ENCODE results near the gene VPS11.

VPS11 gene

DNA sequence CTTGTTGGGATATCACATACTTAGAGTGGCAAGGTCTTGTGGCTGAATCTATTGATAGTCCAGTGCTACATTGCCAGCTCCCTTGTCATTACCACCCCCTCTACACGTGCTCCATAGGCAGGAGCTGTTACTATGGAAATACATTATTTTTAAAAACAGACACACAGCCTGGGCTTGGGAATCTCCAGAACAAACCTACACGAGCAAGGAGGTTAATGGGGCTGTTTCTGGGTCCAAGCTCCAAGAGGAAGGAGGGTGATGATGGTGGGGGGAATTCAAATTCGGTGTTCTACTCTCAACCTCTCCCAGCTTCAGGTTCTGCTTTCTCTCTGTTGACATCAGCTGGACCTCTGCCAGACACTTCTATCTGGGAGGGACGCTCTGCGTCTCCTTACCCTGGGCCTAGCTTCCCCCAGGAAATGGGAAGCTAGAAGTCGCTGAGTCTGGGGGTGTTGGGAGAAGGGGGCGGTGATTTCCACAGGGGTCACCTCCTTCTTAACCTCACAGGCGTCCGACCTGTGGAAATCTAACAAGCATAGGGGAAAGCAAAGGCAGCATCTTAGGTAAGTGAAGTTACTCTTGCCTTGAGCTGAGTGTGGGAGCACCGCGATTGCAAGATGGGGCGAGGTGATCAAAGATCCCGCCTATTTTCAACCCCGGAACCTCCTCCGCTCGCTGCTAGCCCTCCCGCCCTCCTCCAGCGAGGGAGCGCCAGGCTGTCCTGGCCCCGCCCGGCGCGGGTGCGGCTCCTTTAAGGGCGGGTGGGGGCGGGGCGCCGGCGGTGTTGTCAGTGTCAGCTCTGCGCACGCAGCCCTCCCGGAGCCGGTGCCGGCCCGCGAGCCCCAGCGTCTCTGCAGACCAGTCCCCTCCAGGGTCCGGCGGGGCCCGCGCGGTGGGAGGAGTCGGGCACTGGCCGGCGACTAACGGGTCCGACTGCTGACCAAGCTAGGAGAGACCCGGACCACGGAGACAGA lies 39.2 kb downstream of the VPS11 start, which contains the start of gene C2CD2L:
Gene C2CD2L (plus strand): TSS at position 781 of the 974 bp plus-strand sequence. CDS start 398 bp downstream, outside the sequence.
- peak; percentile 82 for DNase-seq

DNA sequence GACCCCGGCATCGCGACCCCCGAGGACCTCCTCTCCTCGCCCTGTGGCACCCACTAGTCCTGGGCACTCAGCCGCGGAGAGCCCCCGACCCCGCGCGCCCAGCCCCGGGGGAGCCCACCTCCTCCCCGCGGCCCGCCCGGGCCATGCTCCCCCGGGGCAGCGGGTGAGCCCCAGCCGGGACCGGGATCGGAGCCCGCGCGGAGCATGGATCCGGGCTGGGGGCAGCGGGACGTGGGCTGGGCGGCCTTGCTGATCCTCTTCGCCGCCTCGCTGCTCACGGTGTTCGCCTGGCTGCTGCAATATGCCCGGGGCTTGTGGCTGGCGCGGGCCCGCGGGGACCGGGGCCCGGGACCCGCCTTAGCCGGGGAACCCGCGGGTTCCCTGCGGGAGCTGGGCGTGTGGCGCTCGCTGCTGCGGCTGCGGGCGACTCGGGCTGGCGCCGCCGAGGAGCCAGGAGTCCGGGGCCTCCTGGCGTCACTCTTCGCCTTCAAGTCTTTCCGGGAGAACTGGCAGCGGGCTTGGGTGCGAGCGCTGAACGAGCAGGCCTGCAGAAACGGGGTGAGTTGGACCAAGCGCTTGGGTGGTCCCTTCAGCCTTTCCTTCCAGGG lies 40.0 kb downstream of the VPS11 start:
- no peak for DNase-seq

GRCh38 chr11:119108146-119108856 lies 40.7 kb downstream of the VPS11 start:
- DNase-seq = no peak

DNA sequence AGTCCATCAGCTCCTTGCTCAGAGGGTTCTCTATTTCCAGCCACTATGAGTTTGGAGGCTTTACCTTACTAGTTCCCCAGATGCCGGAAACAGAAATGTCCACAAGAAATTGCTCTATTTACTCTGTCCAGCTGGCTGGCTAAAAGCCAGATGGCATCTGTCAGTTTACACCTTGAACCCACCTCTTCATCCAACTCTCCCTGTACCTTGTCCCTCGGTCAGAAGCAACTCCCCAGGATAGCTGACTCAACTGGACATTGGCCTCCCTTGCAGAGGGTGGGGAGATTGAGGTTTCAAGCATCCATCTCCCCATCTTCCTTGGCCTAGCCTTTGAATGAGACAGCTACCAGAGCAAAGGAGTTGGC lies 41.2 kb downstream of the VPS11 start:
- DNase-seq = no peak

DNA sequence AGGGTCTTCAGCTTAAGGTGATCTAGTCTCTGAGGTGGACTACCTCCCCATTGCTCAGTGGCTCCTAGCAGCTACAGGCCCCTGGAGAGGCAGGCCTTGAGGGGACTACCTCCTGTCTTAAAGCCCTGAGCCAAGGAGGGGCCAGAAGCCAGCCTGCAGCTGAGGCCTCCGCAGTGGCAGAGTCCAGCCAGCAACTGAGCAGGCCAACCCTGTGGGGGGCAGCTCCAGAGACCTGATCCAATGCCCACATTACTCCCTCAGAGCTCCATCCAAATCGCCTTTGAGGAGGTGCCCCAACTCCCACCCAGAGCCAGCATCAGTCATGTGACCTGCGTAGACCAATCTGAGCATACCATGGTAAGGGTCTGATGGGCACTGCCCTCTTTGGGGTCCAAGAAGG lies 42.2 kb downstream of the VPS11 start:
- no peak for DNase-seq

- no peak for DNase-seq
Measured at GRCh38 chr11:119110439-119110838, 42.8 kb downstream of the VPS11 start.

GRCh38 chr11:119111361-119111925 lies 43.8 kb downstream of the VPS11 start:
- DNase-seq = no peak

- DNase-seq = no peak
Measured at GRCh38 chr11:119112314-119113020, 44.8 kb downstream of the VPS11 start.

DNA sequence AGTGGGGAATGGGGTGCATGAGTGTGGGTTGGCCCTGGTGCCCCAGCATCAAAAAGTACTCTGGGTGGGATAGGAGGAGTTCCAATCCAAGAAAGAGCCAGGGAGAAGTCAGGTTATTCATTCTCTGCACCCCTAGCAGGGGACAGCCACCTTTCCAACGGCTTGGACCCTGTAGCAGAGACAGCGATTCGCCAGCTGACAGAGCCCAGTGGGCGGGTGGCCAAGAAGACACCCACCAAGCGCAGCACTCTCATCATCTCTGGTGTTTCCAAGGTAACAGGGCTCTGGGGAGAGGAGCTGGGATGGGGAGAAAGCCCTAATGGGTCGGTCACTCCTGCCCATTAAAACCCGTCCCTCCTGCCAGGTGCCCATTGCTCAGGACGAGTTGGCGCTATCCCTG lies 46.1 kb downstream of the VPS11 start:
- no peak for DNase-seq

DNA sequence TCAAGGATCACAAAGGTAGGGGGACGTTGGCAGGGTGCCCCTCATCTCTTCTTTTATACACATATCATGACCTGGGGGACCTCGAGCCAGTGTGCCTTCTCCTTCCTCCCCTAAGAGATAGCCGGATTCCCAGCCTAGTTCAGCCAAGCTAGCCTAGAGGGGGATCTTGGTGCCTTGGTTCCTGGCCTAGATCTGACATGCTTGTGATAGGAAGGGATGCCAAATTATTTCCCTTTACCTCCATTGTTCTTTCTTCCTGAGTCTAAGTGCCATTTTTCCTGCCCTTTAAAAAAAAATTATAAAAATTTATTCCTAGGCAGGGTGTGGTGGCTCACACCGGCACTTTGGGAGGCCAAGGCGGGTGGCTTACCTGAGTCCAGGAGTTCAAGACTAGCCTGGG lies 46.7 kb downstream of the VPS11 start:
- DNase-seq = no peak

- no peak for DNase-seq
Measured at GRCh38 chr11:119115484-119116234, 48.0 kb downstream of the VPS11 start.

DNA sequence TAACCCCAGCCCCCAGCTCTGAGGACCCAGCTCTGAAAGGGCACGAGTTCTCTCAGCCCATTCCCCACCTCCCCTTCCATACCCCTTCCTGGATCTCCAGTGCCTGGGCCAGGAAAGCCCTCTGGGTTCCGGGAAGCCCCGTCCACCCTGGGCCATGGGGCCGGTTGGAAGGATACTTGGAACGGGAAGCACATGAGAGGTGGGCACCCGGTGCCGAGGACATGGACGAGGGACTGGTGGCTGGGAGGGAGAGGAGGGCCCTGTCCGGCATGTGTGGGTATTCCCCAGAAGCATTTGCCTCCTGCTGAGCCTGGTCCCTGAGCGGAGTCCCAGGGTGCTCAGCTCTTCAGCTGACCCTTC lies 48.6 kb downstream of the VPS11 start:
- DNase-seq = no peak

DNA sequence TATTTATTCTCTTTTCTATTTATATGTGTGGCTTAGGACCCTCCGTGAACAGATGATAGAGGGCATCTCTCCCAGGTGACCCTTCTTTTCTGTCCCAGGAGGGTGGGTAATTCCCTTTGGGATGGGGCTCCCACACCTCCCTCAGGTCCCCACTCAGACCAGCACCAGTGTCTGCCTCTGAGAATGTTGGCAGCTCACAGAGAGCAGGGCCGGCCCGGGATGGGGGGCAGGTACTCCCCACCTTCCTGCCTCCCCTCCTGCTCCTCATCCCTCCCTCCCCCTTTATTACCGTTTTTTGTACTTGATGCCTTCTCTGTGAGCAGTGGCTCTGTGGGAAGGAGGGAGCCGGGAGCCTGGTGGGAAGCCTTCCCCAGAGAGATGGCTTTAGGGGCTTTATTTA lies 49.0 kb downstream of the VPS11 start:
- no peak for DNase-seq

DNA sequence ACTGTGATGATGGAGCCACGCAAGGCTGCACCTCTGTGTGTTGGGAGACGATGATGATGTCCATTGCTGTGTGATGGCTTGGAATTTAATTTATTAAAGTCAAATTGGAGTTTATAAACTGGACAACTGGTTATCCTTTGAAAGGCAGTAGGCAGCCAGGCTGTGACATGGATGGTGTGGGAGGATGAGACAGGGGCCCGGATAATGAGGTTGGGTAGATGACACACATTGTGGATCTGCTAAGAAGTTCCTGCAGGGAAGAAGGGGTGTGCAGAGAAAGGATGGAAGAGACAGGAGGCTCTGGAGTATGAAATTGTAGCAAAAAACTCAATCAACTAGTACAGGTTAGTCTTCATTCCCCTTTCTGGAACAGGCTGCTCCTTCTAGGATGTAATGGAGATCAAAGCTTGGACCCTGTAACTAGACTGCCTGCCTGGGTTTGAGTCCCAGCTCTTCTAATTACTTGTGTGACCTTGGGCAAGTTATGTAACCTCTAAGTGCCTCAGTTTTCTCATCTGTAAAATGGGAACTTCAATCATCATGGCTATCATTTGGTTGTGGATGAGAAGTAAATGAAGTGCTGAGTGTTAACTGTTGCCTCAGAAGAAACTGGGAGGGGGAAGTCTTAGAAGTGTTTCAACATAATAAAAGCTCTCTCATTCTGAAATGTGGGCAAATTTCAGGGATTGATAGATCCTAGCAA lies 49.5 kb downstream of the VPS11 start:
- no peak for DNase-seq

GRCh38 chr11:119118227-119118626 lies 50.6 kb downstream of the VPS11 start:
- DNase-seq = no peak

- no peak for DNase-seq
Measured at GRCh38 chr11:119118946-119119345, 51.3 kb downstream of the VPS11 start.

DNA sequence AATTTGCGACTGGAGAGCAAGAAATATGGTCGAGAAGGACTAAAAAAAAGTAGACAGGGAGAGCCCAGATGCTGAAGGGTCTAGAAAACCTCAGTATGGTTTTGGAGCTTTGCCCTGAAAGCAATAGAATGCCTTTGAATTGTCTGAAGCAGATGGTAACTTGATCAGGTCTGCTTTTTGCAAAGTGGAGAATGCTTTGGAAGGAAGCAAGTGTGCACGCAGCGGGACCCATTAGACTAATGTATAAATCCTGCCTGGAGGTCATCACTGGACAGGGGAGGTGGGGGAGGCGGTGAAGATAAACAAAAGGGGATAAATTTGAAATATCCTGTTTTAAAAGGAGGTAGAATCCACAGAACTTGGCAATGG lies 53.0 kb downstream of the VPS11 start:
- DNase-seq = no peak

- peak; percentile 99 for DNase-seq
Measured at GRCh38 chr11:119121008-119121810, 53.6 kb downstream of the VPS11 start, which contains the start of gene HINFP. TSS of gene HINFP (plus strand) at chr11:119121580. CDS start at chr11:119126945, 5,365 bp downstream.

DNA sequence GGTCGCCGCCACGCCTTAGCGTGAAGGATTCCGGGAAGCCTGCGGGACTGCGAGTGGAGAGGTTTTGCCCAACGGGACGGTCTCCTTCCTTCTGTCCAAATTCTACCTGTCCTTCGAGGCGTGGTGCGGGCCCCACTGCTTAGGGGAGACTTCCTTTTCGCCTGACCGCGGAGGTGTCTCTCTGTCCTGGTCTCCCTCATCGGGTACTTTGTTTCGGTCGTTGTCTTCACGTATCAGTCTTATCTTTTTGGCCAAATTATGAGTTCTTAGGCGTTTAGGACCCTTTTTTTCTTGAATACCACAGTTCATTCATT lies 54.1 kb downstream of the VPS11 start:
- no peak for DNase-seq

- DNase-seq = no peak
Measured at GRCh38 chr11:119125821-119126220, 58.2 kb downstream of the VPS11 start.

Data from T-helper 9 cell (primary cell).